ENCODE data around the gene MARK2.

MARK2 gene

DNA sequence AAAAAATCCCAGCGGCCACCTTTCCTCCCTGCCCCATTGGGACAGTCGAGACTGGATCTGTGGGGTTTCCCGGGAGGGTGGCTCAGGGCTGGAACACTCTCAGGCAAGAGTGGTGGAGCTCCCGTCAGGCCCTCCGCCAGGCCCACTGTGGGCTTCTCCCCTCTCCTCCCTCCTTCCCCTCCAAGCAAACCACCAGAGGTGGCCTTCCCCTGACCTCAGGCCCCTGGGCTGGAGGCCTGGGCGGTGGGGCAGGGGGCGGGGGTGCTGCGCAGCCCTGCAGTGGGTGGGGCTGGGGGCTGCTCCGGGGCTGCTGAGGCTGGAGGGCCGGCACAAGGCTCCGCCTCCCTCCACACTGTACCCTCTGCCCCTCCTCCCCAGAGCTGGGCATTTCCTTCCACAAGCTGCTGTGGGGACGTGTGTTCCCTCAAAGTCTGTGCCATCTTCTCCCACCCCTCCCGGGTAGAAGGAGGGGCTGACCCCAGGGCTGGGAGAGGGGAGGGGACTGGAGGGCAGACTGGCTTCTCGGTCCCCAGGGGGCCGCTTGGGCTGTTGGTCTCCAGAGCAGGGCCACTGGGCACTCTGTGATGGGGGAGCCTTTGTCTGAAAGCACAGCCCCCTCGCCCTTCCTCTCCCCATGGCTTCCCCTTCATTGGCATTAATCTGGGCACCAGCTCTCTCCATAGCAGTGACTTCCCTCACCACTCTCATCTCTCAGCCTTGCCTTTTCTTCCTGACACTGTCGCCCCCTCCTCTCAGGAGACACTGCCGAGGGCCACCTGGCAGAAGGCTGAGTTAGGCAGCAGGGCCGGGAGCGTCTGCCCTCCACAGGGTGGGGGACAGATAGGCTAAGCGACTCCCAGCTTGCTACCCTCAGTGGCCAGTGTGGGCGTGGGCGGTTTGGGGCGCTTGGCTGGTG, 70.9 kb downstream of the MARK2 start:
- Histone ChIP-seq H3K27ac (ENCODE audit: low read depth, low read length) (no peak overlapping the region), H3K27me3 (ENCODE audit: control insufficient read depth, low read length) (no peaks in the 10 kb centered on the region), H3K79me2 (ENCODE audit: control insufficient read depth, low read length) (no peaks in the 10 kb centered on the region), H3K4me3 (ENCODE audit: low read length) (no peak overlapping the region), H3F3A (ENCODE audit: control insufficient read depth, insufficient read depth) (peaks cover 3% of the 10 kb centered on the region; the same call in 1 of the 2 replicates), H3K9me3 (ENCODE audit: control insufficient read depth, insufficient read depth, low read length) (no peaks in the 10 kb centered on the region), H3K4me2 (ENCODE audit: low read length) (no peak overlapping the region), H3K36me3 (ENCODE audit: control insufficient read depth, low read length) (peaks cover 27% of the 10 kb centered on the region), H4K20me1 (ENCODE audit: control insufficient read depth, insufficient read depth, low read depth, low read length) (no peaks in the 10 kb centered on the region), H3K9me2 (replicated peaks; ENCODE audit: control insufficient read depth, low read length) (no peaks in the 10 kb centered on the region), H3K4me1 (ENCODE audit: control insufficient read depth, low read length) (no peaks in the 10 kb centered on the region)
- TF ChIP-seq, protein P1, sequence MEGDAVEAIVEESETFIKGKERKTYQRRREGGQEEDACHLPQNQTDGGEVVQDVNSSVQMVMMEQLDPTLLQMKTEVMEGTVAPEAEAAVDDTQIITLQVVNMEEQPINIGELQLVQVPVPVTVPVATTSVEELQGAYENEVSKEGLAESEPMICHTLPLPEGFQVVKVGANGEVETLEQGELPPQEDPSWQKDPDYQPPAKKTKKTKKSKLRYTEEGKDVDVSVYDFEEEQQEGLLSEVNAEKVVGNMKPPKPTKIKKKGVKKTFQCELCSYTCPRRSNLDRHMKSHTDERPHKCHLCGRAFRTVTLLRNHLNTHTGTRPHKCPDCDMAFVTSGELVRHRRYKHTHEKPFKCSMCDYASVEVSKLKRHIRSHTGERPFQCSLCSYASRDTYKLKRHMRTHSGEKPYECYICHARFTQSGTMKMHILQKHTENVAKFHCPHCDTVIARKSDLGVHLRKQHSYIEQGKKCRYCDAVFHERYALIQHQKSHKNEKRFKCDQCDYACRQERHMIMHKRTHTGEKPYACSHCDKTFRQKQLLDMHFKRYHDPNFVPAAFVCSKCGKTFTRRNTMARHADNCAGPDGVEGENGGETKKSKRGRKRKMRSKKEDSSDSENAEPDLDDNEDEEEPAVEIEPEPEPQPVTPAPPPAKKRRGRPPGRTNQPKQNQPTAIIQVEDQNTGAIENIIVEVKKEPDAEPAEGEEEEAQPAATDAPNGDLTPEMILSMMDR (IDR thresholded peaks at IDR 0.05; ENCODE audit: low read depth, low read length, poor library complexity, severe bottlenecking): no peak
- TF ChIP-seq EZH2phosphoT487 (IDR thresholded peaks at IDR 0.05; ENCODE audit: borderline replicate concordance, low read length): no peak

DNA sequence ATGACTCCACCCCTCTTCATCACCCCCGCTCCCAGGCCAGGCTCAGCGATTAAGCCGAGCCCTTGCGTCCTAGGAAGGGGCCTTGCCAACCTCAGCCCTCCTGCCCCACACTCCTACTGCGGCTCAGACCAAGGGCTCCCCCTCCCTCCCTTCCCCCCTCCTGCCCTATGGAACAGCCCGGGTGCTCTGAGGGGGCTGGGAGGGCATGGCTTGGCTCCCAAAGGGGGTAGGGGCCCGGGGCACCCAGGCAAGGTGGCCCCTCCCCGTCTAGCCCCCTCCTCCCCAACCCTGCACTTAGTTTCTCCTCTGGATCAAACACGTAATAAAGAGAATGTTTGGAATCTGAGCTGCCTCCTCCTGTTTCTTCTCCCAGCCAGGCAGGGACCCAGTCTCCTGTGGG, 71.8 kb downstream of the MARK2 start:
- no peak overlapping the region for H3K27ac ChIP-seq (ENCODE audit: low read depth, low read length)
- no peaks in the 10 kb centered on the region for H3K9me2 ChIP-seq (replicated peaks; ENCODE audit: control insufficient read depth, low read length)

DNA sequence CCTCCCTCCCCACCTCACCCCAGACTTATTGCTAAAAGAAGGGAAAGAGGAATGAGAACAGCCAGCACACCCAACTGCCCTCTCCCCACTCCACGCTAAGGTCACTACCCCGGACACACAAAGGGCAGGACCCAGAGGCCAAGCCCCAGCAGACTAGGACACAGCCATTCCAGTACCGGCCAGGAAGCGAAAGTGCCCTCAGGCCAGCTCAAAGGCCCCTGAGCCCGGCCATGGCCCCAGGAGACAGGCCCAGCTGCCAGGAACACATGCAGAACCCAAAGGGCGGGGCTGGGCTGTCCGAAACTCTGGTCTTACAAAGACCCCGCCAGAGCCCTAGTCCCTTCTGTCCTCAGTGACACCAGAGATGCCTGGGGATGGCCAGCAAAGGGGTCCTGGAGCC, 72.5 kb downstream of the MARK2 start:
- peaks cover 8% of the 10 kb centered on the region for H3K27me3 ChIP-seq (ENCODE audit: control insufficient read depth, low read length)
- H3K36me3 ChIP-seq (ENCODE audit: control insufficient read depth, low read length): peaks cover 18% of the 10 kb centered on the region
- H4K20me1 ChIP-seq (ENCODE audit: control insufficient read depth, insufficient read depth, low read depth, low read length): no peaks in the 10 kb centered on the region
- H3K27ac ChIP-seq (ENCODE audit: low read depth, low read length): no peak overlapping the region
- H3K79me2 ChIP-seq (ENCODE audit: control insufficient read depth, low read length): no peaks in the 10 kb centered on the region
- H3K9me3 ChIP-seq (ENCODE audit: control insufficient read depth, insufficient read depth, low read length): no peaks in the 10 kb centered on the region
- H3K9me2 ChIP-seq (replicated peaks; ENCODE audit: control insufficient read depth, low read length): no peaks in the 10 kb centered on the region
- no peak overlapping the region for H3K4me3 ChIP-seq (ENCODE audit: low read length)
- no peak overlapping the region for H3K4me2 ChIP-seq (ENCODE audit: low read length)
- peaks cover 3% of the 10 kb centered on the region; the same call in 1 of the 2 replicates for H3F3A ChIP-seq (ENCODE audit: control insufficient read depth, insufficient read depth)
- TF ChIP-seq, protein P1 (IDR thresholded peaks at IDR 0.05; ENCODE audit: low read depth, low read length, poor library complexity, severe bottlenecking): no peak
- no peak for TF ChIP-seq EZH2phosphoT487 (IDR thresholded peaks at IDR 0.05; ENCODE audit: borderline replicate concordance, low read length)
- H3K4me1 ChIP-seq (ENCODE audit: control insufficient read depth, low read length): peaks cover 7% of the 10 kb centered on the region

More for the DNA sequence above, 71.8 kb downstream of the MARK2 start:
- Histone ChIP-seq H3K4me1 (ENCODE audit: control insufficient read depth, low read length) (no peaks in the 10 kb centered on the region; the same call in 1 of the 2 replicates), H3K4me2 (ENCODE audit: low read length) (no peak overlapping the region), H4K20me1 (ENCODE audit: control insufficient read depth, insufficient read depth, low read depth, low read length) (no peaks in the 10 kb centered on the region), H3K79me2 (ENCODE audit: control insufficient read depth, low read length) (no peaks in the 10 kb centered on the region), H3K36me3 (ENCODE audit: control insufficient read depth, low read length) (peaks cover 21% of the 10 kb centered on the region), H3K27me3 (ENCODE audit: control insufficient read depth, low read length) (peaks cover under 1% of the 10 kb centered on the region), H3F3A (ENCODE audit: control insufficient read depth, insufficient read depth) (peaks cover 3% of the 10 kb centered on the region; the same call in 1 of the 2 replicates), H3K9me3 (ENCODE audit: control insufficient read depth, insufficient read depth, low read length) (no peaks in the 10 kb centered on the region), H3K4me3 (ENCODE audit: low read length) (no peak overlapping the region)
- TF ChIP-seq, protein P1 (IDR thresholded peaks at IDR 0.05; ENCODE audit: low read depth, low read length, poor library complexity, severe bottlenecking): no peak
- TF ChIP-seq EZH2phosphoT487 (IDR thresholded peaks at IDR 0.05; ENCODE audit: borderline replicate concordance, low read length): no peak

All from DOHH2 (cell line).